WTC11 (cell line): Measurements from ENCODE around the gene WWOX.
A peak's percentile ranks its signal among the peaks of the same experiment; 100 is the strongest.

Experiments used
- CREB1 ChIP-seq: sonication (generic); formaldehyde crosslinking; IDR thresholded peaks from 2 replicates; pipeline ENCODE4 v1.8.0; 2023; ENCODE audit warnings: mild to moderate bottlenecking, missing genetic modification reagents
- CTCF ChIP-seq: fragments of 200-600 bp; IDR thresholded peaks from 2 replicates; pipeline ENCODE4 v1.8.0; 2022; ENCODE audit warnings: antibody characterized with exemption
- ELF4 ChIP-seq: sonication (generic); formaldehyde crosslinking; IDR thresholded peaks from 2 replicates; pipeline ENCODE4 v1.8.1; 2022; ENCODE audit warnings: low read depth, mild to moderate bottlenecking, moderate library complexity, missing genetic modification reagents
- FOXJ3 ChIP-seq: sonication (generic); formaldehyde crosslinking; IDR thresholded peaks from 2 replicates; pipeline ENCODE4 v1.9.0; 2021; ENCODE audit warnings: missing genetic modification reagents, mild to moderate bottlenecking, borderline replicate concordance
- GABPB1 ChIP-seq: sonication (generic); formaldehyde crosslinking; IDR thresholded peaks from 2 replicates; pipeline ENCODE4 v1.8.1; 2023; ENCODE audit warnings: mild to moderate bottlenecking, missing genetic modification reagents
- MAX ChIP-seq: sonication (generic); formaldehyde crosslinking; IDR thresholded peaks from 2 replicates; pipeline ENCODE4 v1.8.0; 2022; ENCODE audit warnings: mild to moderate bottlenecking, missing genetic modification reagents
- NR1H2 ChIP-seq: sonication (generic); formaldehyde crosslinking; IDR thresholded peaks from 2 replicates; pipeline ENCODE4 v1.9.0; 2021; ENCODE audit warnings: mild to moderate bottlenecking, moderate library complexity, missing genetic modification reagents
- SP1 ChIP-seq: sonication (generic); formaldehyde crosslinking; conservative IDR thresholded peaks from 2 replicates; pipeline ENCODE4 v1.8.1; 2022; ENCODE audit warnings: missing genetic modification reagents
- ZNF138 ChIP-seq: sonication (generic); formaldehyde crosslinking; conservative IDR thresholded peaks from 2 replicates; pipeline ENCODE4 v1.8.1; 2022; ENCODE audit warnings: mild to moderate bottlenecking, moderate library complexity, missing genetic modification reagents
- TF ChIP-seq, protein P1 (sequence below): sonication (generic); formaldehyde crosslinking; conservative IDR thresholded peaks from 2 replicates; pipeline ENCODE4 v1.8.1; 2022; ENCODE audit warnings: mild to moderate bottlenecking, missing genetic modification reagents
- TF ChIP-seq, protein P2 (sequence below): sonication (generic); formaldehyde crosslinking; IDR thresholded peaks from 2 replicates; pipeline ENCODE4 v1.8.0; 2022; ENCODE audit warnings: mild to moderate bottlenecking, missing genetic modification reagents
- TF ChIP-seq, protein P3 (sequence below): sonication (generic); formaldehyde crosslinking; IDR thresholded peaks from 2 replicates; pipeline ENCODE4 v1.8.0; 2022; ENCODE audit warnings: mild to moderate bottlenecking, missing genetic modification reagents

DNA sequence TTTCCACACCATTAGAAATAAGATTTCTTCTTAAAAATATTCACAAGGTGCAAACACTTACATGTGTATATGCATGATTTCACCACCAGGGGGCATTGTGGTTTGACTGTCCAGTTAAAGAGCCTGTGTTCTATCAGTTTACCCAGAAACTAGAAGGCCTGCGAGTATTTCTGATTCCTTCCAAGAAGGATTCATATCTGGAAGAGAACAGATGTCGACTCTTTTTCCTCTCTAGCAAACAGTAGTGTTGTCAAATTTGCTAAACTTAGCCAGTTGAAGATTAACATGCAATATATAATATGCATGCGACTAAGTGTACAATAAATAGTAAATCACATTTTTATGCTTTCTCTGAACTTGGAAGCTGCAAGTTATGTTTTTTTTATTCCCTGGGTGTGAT lies 404.1 kb downstream of the WWOX start:
- TF ChIP-seq CTCF (peak; percentile 87), ZNF138 (no peak), ELF4 (no peak), FOXJ3 (CRISPR knock-in tag) (no peak), SP1 (no peak), CREB1 (CRISPR knock-in tag) (no peak), NR1H2 (CRISPR knock-in tag) (no peak), MAX (no peak), GABPB1 (CRISPR knock-in tag) (no peak)
- TF ChIP-seq, protein P1, sequence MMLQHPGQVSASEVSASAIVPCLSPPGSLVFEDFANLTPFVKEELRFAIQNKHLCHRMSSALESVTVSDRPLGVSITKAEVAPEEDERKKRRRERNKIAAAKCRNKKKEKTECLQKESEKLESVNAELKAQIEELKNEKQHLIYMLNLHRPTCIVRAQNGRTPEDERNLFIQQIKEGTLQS: no peak
- TF ChIP-seq, protein P2, sequence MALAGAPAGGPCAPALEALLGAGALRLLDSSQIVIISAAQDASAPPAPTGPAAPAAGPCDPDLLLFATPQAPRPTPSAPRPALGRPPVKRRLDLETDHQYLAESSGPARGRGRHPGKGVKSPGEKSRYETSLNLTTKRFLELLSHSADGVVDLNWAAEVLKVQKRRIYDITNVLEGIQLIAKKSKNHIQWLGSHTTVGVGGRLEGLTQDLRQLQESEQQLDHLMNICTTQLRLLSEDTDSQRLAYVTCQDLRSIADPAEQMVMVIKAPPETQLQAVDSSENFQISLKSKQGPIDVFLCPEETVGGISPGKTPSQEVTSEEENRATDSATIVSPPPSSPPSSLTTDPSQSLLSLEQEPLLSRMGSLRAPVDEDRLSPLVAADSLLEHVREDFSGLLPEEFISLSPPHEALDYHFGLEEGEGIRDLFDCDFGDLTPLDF (CRISPR knock-in tag): no peak
- TF ChIP-seq, protein P3, sequence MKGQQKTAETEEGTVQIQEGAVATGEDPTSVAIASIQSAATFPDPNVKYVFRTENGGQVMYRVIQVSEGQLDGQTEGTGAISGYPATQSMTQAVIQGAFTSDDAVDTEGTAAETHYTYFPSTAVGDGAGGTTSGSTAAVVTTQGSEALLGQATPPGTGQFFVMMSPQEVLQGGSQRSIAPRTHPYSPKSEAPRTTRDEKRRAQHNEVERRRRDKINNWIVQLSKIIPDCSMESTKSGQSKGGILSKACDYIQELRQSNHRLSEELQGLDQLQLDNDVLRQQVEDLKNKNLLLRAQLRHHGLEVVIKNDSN: no peak
